ENCODE results near the gene SOAT1.
"Not testable (repeated sequence)": the region's sequence is repeated elsewhere in the genome, so short reads cannot be mapped to it uniquely, and the experiment has no call there.

Gene SOAT1

GRCh38 chr1:179293340-179294327, at the start of gene SOAT1:
Gene SOAT1 (plus strand): TSS chr1:179293797. CDS start chr1:179302685, 8,888 bp downstream.
- peak; percentile 82 to 96 (median 87) for DNase-seq (ENCODE audit: low read depth in 3 of 3)

- not testable (repeated sequence) for DNase-seq (ENCODE audit: low read depth in 3 of 3)
These were observed 48.2 kb upstream of the SOAT1 start for GRCh38 chr1:179245426-179245825.

GRCh38 chr1:179247923-179248322, 45.7 kb upstream of the SOAT1 start:
- DNase-seq (ENCODE audit: low read depth in 3 of 3), result no peak

- DNase-seq (ENCODE audit: low read depth in 3 of 3), result no peak
These were observed 41.9 kb upstream of the SOAT1 start for GRCh38 chr1:179251675-179252074.

- DNase-seq (ENCODE audit: low read depth in 3 of 3), result no peak
These were observed 41.0 kb upstream of the SOAT1 start for GRCh38 chr1:179252606-179253005.

GRCh38 chr1:179253286-179253972, 40.2 kb upstream of the SOAT1 start:
- no peak for DNase-seq (ENCODE audit: low read depth in 3 of 3)

- no peak for DNase-seq (ENCODE audit: low read depth in 3 of 3)
These were observed 31.4 kb upstream of the SOAT1 start for GRCh38 chr1:179262183-179262582.

GRCh38 chr1:179263121-179263520, 30.5 kb upstream of the SOAT1 start:
- DNase-seq (ENCODE audit: low read depth in 3 of 3), result no peak

GRCh38 chr1:179264507-179264906, 29.1 kb upstream of the SOAT1 start:
- no peak for DNase-seq (ENCODE audit: low read depth in 3 of 3)

- DNase-seq (ENCODE audit: low read depth in 3 of 3), result no peak
These were observed 24.5 kb upstream of the SOAT1 start for GRCh38 chr1:179269071-179269470.

- DNase-seq (ENCODE audit: low read depth in 3 of 3), result not testable (repeated sequence)
These were observed 19.2 kb upstream of the SOAT1 start for GRCh38 chr1:179274424-179274823.

GRCh38 chr1:179278920-179279319, 14.7 kb upstream of the SOAT1 start:
- no peak for DNase-seq (ENCODE audit: low read depth in 3 of 3)

- DNase-seq (ENCODE audit: low read depth in 3 of 3), result no peak
These were observed 9.6 kb upstream of the SOAT1 start for GRCh38 chr1:179283992-179284391.

- DNase-seq (ENCODE audit: low read depth in 3 of 3), result no peak
These were observed 5.7 kb upstream of the SOAT1 start for GRCh38 chr1:179287946-179288345.

- no peak for DNase-seq (ENCODE audit: low read depth in 3 of 3)
These were observed 4.6 kb upstream of the SOAT1 start for GRCh38 chr1:179288977-179289376.

- DNase-seq (ENCODE audit: low read depth in 3 of 3), result no peak
These were observed 1.7 kb downstream of the SOAT1 start for GRCh38 chr1:179295164-179295755.

- no peak for DNase-seq (ENCODE audit: low read depth in 3 of 3)
These were observed 2.9 kb downstream of the SOAT1 start for GRCh38 chr1:179296356-179297104.

GRCh38 chr1:179297105-179297378, 3.4 kb downstream of the SOAT1 start:
- DNase-seq (ENCODE audit: low read depth in 3 of 3), result no peak

GRCh38 chr1:179298952-179299351, 5.4 kb downstream of the SOAT1 start:
- DNase-seq (ENCODE audit: low read depth in 3 of 3), result peak in 2 of 3 experiments; percentile 23 to 24

GRCh38 chr1:179300112-179300511, 6.5 kb downstream of the SOAT1 start:
- DNase-seq (ENCODE audit: low read depth in 3 of 3), result no peak

- no peak for DNase-seq (ENCODE audit: low read depth in 3 of 3)
These were observed 8.5 kb downstream of the SOAT1 start for GRCh38 chr1:179302070-179302469.

Measured in stimulated activated CD4-positive, alpha-beta T cell treated with anti-CD3 and anti-CD28 coated beads, TNF-alpha, amount 100 ng/mL, for 24 hours (primary cell).